C4-2B (cell line): ENCODE results near the gene OCIAD1.

Experiments
- CTCF ChIP-seq: fragments of 450-650 bp; conservative IDR thresholded peaks from 2 replicates; pipeline ENCODE4 v1.5.1; 2017; ENCODE audit warnings: mild to moderate bottlenecking
- ZFX ChIP-seq: fragments of 450-650 bp; IDR thresholded peaks from 2 replicates; pipeline ENCODE4 v1.6.1; 2017

GRCh38 chr4:48908687-48909086 lies 77.8 kb downstream of the OCIAD1 start:
- TF ChIP-seq CTCF (no peak), ZFX (no peak)
